ENCODE results near the gene SNAP29.
"Not testable (repeated sequence)": the region's sequence is repeated elsewhere in the genome, so short reads cannot be mapped to it uniquely, and the experiment has no call there.

SNAP29 gene

GRCh38 chr22:20836987-20837823 lies 21.6 kb upstream of the SNAP29 start:
- TF ChIP-seq CTCF (IDR thresholded peaks at IDR 0.05; ENCODE audit: insufficient read depth, low read depth, low read length, missing control alignments), result no peak
- no peak overlapping the region for H3K4me3 ChIP-seq (ENCODE audit: low read depth, low read length)
- DNase-seq (ENCODE audit: low read depth), result no peak

- not testable (repeated sequence) for H3K4me3 ChIP-seq (ENCODE audit: low read depth, low read length); DNase-seq (ENCODE audit: low read depth)
Measured at GRCh38 chr22:20839354-20839753, 19.5 kb upstream of the SNAP29 start.

GRCh38 chr22:20839837-20840645 lies 18.8 kb upstream of the SNAP29 start:
- no peak overlapping the region for H3K4me3 ChIP-seq (ENCODE audit: low read depth, low read length)
- no peak for DNase-seq (ENCODE audit: low read depth)
- TF ChIP-seq CTCF (IDR thresholded peaks at IDR 0.05; ENCODE audit: insufficient read depth, low read depth, low read length, missing control alignments), result no peak

- TF ChIP-seq CTCF (IDR thresholded peaks at IDR 0.05; ENCODE audit: insufficient read depth, low read depth, low read length, missing control alignments), result no peak
- DNase-seq (ENCODE audit: low read depth), result no peak
- no peak overlapping the region for H3K4me3 ChIP-seq (ENCODE audit: low read depth, low read length)
Measured at GRCh38 chr22:20840646-20841371, 18.0 kb upstream of the SNAP29 start.

GRCh38 chr22:20843501-20843900 lies 15.3 kb upstream of the SNAP29 start:
- DNase-seq (ENCODE audit: low read depth), result no peak
- no peak overlapping the region for H3K4me3 ChIP-seq (ENCODE audit: low read depth, low read length)
- TF ChIP-seq CTCF (IDR thresholded peaks at IDR 0.05; ENCODE audit: insufficient read depth, low read depth, low read length, missing control alignments), result no peak

GRCh38 chr22:20844055-20845037 lies 14.5 kb upstream of the SNAP29 start:
- TF ChIP-seq CTCF (IDR thresholded peaks at IDR 0.05; ENCODE audit: insufficient read depth, low read depth, low read length, missing control alignments), result no peak

More at GRCh38 chr22:20844055-20845037, 14.5 kb upstream of the SNAP29 start:
- DNase-seq (ENCODE audit: low read depth), result no peak
- no peak overlapping the region for H3K4me3 ChIP-seq (ENCODE audit: low read depth, low read length)
